HEK293T (cell line): ENCODE measurements around the gene LRMDA.
A peak's percentile ranks its signal among the peaks of the same experiment; 100 is the strongest.

Experiments used
- CTCF ChIA-PET: fragments of 350-600 bp; formaldehyde crosslinking; extraction: SDS; loops from one replicate; lab custom pipeline; 2021; ENCODE audit warnings: antibody characterized with exemption, inconsistent platforms; lab: Yijun Ruan, JAX
- POLR2A ChIA-PET: fragments of 350-600 bp; formaldehyde crosslinking; extraction: SDS; loops from one replicate; lab custom pipeline; 2020; ENCODE audit warnings: antibody characterized with exemption, inconsistent platforms; lab: Yijun Ruan, JAX
- DNase-seq: peaks from one replicate; pipeline ENCODE4 v3.0.0; 2012; ENCODE audit warnings: mixed read lengths; ENCODE audit errors: extremely low spot score
- ARNT ChIP-seq: fragments of 450-650 bp; IDR thresholded peaks from 2 replicates; pipeline ENCODE4 v1.6.1; 2017; ENCODE audit warnings: mild to moderate bottlenecking
- BHLHE40 ChIP-seq: fragments of 450-650 bp; IDR thresholded peaks from 2 replicates; pipeline ENCODE4 v1.6.1; 2016; ENCODE audit warnings: mild to moderate bottlenecking, moderate library complexity, borderline replicate concordance
- CTBP1 ChIP-seq: fragments of 450-650 bp; IDR thresholded peaks from 2 replicates; pipeline ENCODE4 v1.6.1; 2016; ENCODE audit warnings: borderline replicate concordance
- ELF4 ChIP-seq: fragments of 450-650 bp; IDR thresholded peaks from 2 replicates; pipeline ENCODE4 v1.6.1; 2017; ENCODE audit warnings: antibody characterized with exemption
- FOXA1 ChIP-seq: fragments of 450-650 bp; IDR thresholded peaks from 2 replicates; pipeline ENCODE4 v1.6.1; 2016; ENCODE audit warnings: mild to moderate bottlenecking
- FOXK2 ChIP-seq: fragments of 450-650 bp; IDR thresholded peaks from 2 replicates; pipeline ENCODE4 v1.6.1; 2016; ENCODE audit warnings: mild to moderate bottlenecking
- FOXM1 ChIP-seq: fragments of 450-650 bp; IDR thresholded peaks from 2 replicates; pipeline ENCODE4 v1.6.1; 2017; ENCODE audit warnings: mild to moderate bottlenecking, borderline replicate concordance
- HDGF ChIP-seq: fragments of 450-650 bp; IDR thresholded peaks from 2 replicates; pipeline ENCODE4 v1.6.1; 2017; ENCODE audit warnings: antibody characterized with exemption, borderline replicate concordance
- L3MBTL2 ChIP-seq: fragments of 450-650 bp; conservative IDR thresholded peaks from 2 replicates; pipeline ENCODE4 v1.6.1; 2016; ENCODE audit warnings: mild to moderate bottlenecking
- LEF1 ChIP-seq: fragments of 450-650 bp; IDR thresholded peaks from 2 replicates; pipeline ENCODE4 v1.6.1; 2017; ENCODE audit warnings: mild to moderate bottlenecking, borderline replicate concordance
- NFRKB ChIP-seq: fragments of 450-650 bp; IDR thresholded peaks from 2 replicates; pipeline ENCODE4 v1.6.1; 2016; ENCODE audit warnings: mild to moderate bottlenecking, moderate library complexity
- PKNOX1 ChIP-seq: fragments of 450-650 bp; IDR thresholded peaks from 2 replicates; pipeline ENCODE4 v1.6.1; 2016
- SP1 ChIP-seq: fragments of 450-650 bp; IDR thresholded peaks from 2 replicates; pipeline ENCODE4 v1.6.1; 2017
- SUZ12 ChIP-seq: fragments of 450-650 bp; IDR thresholded peaks from 2 replicates; pipeline ENCODE4 v1.6.1; 2016; ENCODE audit warnings: mild to moderate bottlenecking
- TARDBP ChIP-seq: fragments of 450-650 bp; IDR thresholded peaks from 2 replicates; pipeline ENCODE4 v1.6.1; 2016
- ZNF384 ChIP-seq: fragments of 450-650 bp; IDR thresholded peaks from 2 replicates; pipeline ENCODE4 v1.6.1; 2016

LRMDA gene

GRCh38 chr10:75654772-75655171, 223.3 kb downstream of the LRMDA start:
- no peak for DNase-seq
- no peak for TF ChIP-seq BHLHE40
- CTCF ChIA-PET: interaction anchor here (0.9 kb wide), 1 partner anchor 61 kb away, joined by 3 read pairs; no protein-coding TSS in a partner anchor
- POLR2A ChIA-PET: no interaction called here

GRCh38 chr10:75655791-75656451, 224.5 kb downstream of the LRMDA start:
- ChIA-PET CTCF (no interaction called here), POLR2A (no interaction called here)
- no peak for TF ChIP-seq TARDBP
- no peak for TF ChIP-seq SUZ12
- no peak for TF ChIP-seq FOXM1
- no peak for TF ChIP-seq BHLHE40
- TF ChIP-seq ARNT: no peak
- no peak for TF ChIP-seq FOXA1
- TF ChIP-seq ELF4: no peak
- TF ChIP-seq L3MBTL2: no peak
- TF ChIP-seq LEF1: no peak
- TF ChIP-seq PKNOX1: no peak
- TF ChIP-seq NFRKB: no peak
- no peak for TF ChIP-seq SP1
- TF ChIP-seq HDGF: no peak
- DNase-seq: no peak

GRCh38 chr10:75657351-75657750, 225.9 kb downstream of the LRMDA start:
- DNase-seq: no peak
- ChIA-PET POLR2A (no interaction called here), CTCF (no interaction called here)
- no peak for TF ChIP-seq FOXM1
- TF ChIP-seq SP1: no peak
- TF ChIP-seq NFRKB: no peak
- TF ChIP-seq FOXA1: no peak

GRCh38 chr10:75658036-75658435, 226.6 kb downstream of the LRMDA start:
- ChIA-PET POLR2A (no interaction called here), CTCF (interaction anchor here (0.6 kb wide), 1 partner anchor 262 kb away, joined by 3 read pairs; no protein-coding TSS in a partner anchor)
- 0 out of 2 replicates have a peak, but pooled peaks have one; percentile 43 for TF ChIP-seq ZNF384
- TF ChIP-seq FOXA1: no peak
- no peak for TF ChIP-seq SP1
- no peak for TF ChIP-seq CTBP1
- no peak for DNase-seq

GRCh38 chr10:75658496-75658895, 227.1 kb downstream of the LRMDA start:
- no peak for DNase-seq
- POLR2A ChIA-PET: no interaction called here
- CTCF ChIA-PET: interaction anchor here (1.0 kb wide), 1 partner anchor 64 kb away, joined by 3 read pairs; no protein-coding TSS in a partner anchor
- TF ChIP-seq ARNT: no peak
- TF ChIP-seq FOXM1: no peak
- TF ChIP-seq HDGF: no peak
- TF ChIP-seq TARDBP: no peak
- TF ChIP-seq PKNOX1: no peak
- no peak for TF ChIP-seq BHLHE40
- TF ChIP-seq L3MBTL2: no peak
- TF ChIP-seq ZNF384: no peak
- no peak for TF ChIP-seq SUZ12

- ChIA-PET CTCF (interaction anchor here (1.0 kb wide), 1 partner anchor 65 kb away, joined by 3 read pairs; no protein-coding TSS in a partner anchor), POLR2A (no interaction called here)
- TF ChIP-seq PKNOX1 (no peak), L3MBTL2 (no peak), SP1 (no peak), SUZ12 (no peak), HDGF (no peak), TARDBP (no peak), BHLHE40 (no peak), ARNT (no peak), CTBP1 (no peak), ELF4 (no peak), NFRKB (no peak), FOXA1 (no peak), FOXK2 (no peak), FOXM1 (no peak), LEF1 (no peak), ZNF384 (no peak)
- no peak for DNase-seq
These were observed 227.5 kb downstream of the LRMDA start for GRCh38 chr10:75658915-75659314.

- ChIA-PET CTCF (no interaction called here), POLR2A (no interaction called here)
- TF ChIP-seq TARDBP: no peak
- TF ChIP-seq FOXK2: no peak
- no peak for TF ChIP-seq ZNF384
- peak; percentile 24; the same call in 1 of the 2 replicates for TF ChIP-seq PKNOX1
- no peak for TF ChIP-seq HDGF
- TF ChIP-seq L3MBTL2: no peak
- TF ChIP-seq BHLHE40: no peak
- TF ChIP-seq FOXM1: no peak
These were observed 229.4 kb downstream of the LRMDA start for GRCh38 chr10:75660823-75661222.

More at GRCh38 chr10:75660823-75661222, 229.4 kb downstream of the LRMDA start:
- DNase-seq: no peak
